ENCODE measurements around the gene WDFY4.

The WDFY4 gene

DNA sequence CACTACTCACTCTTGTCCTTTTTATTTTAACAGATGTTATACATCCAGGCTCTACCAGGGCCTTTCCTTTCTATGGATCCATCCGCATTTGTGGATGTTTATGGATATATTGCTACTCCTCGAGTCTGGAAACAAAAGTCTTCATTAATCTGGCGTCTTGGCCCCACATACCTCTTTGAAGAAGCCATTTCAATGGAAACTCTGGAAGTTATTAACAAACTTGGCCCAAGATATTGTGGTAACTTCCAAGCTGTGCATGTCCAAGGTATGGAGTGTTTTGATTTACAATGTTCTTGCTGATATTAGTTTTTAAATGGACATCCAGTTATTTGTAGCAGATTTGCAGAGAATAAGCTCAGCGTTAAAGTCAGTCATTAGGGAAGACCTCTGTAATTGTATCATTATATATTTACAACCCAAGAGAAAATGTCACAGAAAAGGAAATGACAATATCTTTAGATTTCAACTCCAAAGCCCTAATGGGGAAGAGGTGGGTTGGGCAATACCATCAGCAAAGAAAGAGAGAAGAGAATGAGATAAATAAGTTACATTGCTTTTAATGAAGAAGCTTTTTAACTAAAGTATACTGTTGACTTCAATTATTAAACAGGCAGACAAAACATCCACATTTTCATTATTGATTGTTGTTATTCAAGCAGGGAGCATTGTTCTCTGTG, 102.1 kb downstream of the WDFY4 start:
- no peak for DNase-seq (ENCODE audit: low read depth)
- TF ChIP-seq, protein P1, sequence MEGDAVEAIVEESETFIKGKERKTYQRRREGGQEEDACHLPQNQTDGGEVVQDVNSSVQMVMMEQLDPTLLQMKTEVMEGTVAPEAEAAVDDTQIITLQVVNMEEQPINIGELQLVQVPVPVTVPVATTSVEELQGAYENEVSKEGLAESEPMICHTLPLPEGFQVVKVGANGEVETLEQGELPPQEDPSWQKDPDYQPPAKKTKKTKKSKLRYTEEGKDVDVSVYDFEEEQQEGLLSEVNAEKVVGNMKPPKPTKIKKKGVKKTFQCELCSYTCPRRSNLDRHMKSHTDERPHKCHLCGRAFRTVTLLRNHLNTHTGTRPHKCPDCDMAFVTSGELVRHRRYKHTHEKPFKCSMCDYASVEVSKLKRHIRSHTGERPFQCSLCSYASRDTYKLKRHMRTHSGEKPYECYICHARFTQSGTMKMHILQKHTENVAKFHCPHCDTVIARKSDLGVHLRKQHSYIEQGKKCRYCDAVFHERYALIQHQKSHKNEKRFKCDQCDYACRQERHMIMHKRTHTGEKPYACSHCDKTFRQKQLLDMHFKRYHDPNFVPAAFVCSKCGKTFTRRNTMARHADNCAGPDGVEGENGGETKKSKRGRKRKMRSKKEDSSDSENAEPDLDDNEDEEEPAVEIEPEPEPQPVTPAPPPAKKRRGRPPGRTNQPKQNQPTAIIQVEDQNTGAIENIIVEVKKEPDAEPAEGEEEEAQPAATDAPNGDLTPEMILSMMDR (IDR thresholded peaks at IDR 0.05; ENCODE audit: control insufficient read depth, extremely low read depth, insufficient read depth) = no peak
- H3K4me3 ChIP-seq (ENCODE audit: low read depth, low read length) = no peak overlapping the region

DNA sequence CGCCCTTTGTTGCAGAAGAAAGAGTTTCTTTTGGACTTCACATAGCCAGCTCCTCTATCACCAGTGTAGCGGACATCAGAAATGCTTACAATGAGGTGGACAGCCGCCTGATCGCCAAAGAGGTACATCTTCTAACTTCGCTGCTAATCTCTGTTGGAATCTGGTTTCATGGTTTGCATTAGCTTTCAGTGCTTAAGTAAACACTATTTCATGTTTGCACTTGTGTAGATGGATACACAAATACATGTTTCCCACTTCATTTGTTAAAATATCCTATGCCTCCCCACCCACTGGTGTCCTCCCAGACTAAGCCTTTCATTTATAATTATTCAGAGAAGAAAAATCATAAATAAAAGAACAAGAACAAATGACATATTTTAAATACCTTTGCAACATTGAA, 103.9 kb downstream of the WDFY4 start:
- H3K4me3 ChIP-seq (ENCODE audit: low read depth, low read length) = no peak overlapping the region
- TF ChIP-seq, protein P1 (IDR thresholded peaks at IDR 0.05; ENCODE audit: control insufficient read depth, extremely low read depth, insufficient read depth) = no peak
- DNase-seq (ENCODE audit: low read depth) = peak; percentile 64

DNA sequence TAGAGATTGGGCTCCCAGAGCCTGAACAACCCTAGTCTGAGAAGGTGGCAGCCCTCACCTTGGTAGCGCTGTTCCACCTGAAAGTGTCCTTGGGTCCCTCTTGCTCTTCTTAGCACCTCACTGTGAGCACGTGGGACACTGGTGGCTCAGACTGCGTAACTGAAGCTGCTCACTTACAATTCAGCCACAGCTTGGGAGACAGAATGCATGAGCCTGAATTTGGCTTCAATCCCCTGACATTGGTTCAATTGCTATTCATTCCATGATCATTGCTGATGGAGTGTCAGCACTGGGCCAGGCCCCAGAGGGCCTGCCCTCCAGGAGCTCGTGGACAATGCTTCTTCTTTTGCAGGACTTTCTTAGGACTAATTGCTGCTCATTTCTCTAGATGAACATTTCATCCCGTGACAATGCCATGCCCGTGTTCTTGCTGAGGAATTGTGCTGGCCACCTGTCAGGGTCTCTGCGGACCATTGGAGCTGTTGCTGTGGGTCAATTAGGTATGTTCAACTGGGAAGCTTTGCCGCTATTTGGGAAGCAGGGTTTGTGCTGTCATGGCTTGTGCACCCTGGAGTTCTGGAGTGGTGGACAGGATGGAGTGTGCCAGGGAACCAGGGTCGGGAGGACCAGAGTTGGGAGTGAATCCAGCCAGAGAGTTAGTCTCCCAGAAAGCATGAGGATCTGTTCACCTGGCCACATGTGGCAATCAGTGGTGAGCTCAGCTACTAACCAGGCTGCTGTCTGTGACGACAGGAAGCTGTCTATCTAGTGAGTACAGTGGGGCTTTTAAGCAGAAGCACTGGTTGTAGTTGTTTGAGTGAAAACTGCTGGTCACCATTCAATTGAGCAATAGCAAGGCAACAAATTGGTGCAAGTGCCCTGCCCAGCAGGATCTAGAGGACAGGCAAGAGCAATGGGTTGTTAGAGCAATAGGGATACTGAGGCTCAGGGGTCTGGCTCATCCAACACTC, 105.1 kb downstream of the WDFY4 start:
- H3K4me3 ChIP-seq (ENCODE audit: low read depth, low read length) = no peak overlapping the region
- DNase-seq (ENCODE audit: low read depth) = no peak
- TF ChIP-seq, protein P1 (IDR thresholded peaks at IDR 0.05; ENCODE audit: control insufficient read depth, extremely low read depth, insufficient read depth) = no peak

DNA sequence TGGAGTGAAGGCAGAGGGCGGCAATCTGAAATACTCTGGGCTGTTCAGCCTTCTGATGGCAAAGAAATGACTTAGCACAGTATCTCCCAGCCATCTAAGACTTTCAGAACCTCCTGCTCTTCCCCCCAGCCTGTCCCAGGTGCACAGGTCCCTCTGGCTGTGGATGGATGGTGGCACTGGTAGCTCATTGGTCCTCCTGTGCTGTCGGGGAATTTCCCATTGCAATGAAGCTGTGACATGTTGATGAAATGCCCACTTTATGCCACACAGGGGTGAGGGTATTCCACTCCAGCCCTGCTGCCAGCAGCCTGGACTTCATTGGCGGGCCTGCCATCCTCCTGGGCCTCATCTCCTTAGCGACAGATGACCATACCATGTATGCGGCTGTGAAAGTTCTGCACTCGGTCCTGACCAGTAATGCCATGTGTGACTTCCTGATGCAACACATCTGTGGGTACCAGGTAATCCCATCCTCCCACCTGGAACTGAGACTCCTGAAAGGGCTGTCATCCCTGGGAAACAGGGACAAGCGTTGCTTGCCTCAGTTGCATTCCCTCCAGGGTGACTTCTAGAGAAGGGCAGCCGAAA, 105.9 kb downstream of the WDFY4 start:
- DNase-seq (ENCODE audit: low read depth) = no peak
- TF ChIP-seq, protein P1 (IDR thresholded peaks at IDR 0.05; ENCODE audit: control insufficient read depth, extremely low read depth, insufficient read depth) = no peak
- no peak overlapping the region for H3K4me3 ChIP-seq (ENCODE audit: low read depth, low read length)

DNA sequence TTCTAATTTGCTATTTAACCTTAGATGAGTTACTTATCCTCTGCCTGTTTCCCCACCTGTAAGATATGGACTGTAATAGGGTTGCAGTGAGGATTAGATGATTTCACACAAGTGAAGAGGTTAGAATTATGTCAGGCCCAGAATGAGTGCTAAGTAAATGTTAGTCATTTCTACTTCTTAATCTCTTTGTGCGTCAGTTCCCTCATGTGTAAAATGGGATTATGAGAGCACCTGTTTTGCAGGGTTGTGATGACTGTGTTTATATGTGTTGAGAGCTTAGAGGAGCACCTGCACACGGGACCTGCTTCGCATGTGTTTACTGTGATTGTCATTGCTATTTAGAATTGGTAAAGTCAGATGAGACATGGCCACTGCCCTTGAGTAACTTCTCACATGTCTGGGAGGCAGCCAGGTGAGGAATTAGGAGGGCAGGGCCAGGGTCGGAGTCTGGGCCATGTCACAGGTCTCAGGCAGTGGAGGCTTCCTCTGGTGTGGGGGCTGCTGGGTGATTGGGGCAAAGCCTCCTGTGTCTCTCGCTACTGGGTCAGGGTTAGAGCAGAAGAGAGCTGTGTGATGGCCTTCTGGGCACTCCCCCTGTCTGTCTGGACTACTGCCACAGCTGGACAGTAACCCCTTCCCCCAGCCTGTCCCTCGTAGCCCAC, 106.7 kb downstream of the WDFY4 start:
- H3K4me3 ChIP-seq (ENCODE audit: low read depth, low read length) = no peak overlapping the region
- TF ChIP-seq, protein P1 (IDR thresholded peaks at IDR 0.05; ENCODE audit: control insufficient read depth, extremely low read depth, insufficient read depth) = no peak
- DNase-seq (ENCODE audit: low read depth) = no peak

DNA sequence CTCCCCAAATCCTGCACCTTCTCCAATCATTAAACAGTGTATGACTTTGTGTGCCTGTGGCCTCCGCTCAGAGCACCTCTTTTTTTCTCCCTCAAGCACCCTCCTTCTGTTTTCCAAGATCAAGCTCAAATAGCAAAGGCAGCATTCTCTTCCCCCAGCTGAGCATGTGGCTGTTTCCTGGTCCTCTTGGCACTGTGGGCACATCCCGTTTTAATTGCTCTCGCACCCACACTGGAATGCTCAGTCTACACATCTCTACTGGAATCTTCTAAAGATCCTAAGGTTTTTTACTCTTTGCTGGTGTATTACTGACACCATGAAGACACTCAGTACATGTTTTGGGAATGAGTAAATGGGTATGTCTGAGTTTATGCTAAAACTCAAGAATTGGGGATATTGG, 107.4 kb downstream of the WDFY4 start:
- TF ChIP-seq, protein P1 (IDR thresholded peaks at IDR 0.05; ENCODE audit: control insufficient read depth, extremely low read depth, insufficient read depth) = no peak
- no peak overlapping the region for H3K4me3 ChIP-seq (ENCODE audit: low read depth, low read length)
- DNase-seq (ENCODE audit: low read depth) = no peak

Measured in LNCaP clone FGC (cell line).